Osteocyte (in vitro differentiated cells): ENCODE measurements around the gene EXOC8. TPM values are rescaled to one million over a fixed set of nuclear protein-coding genes. Genes with fewer than 3 reads are reported as not detected.

ENCODE experiments used
- DNase-seq: peaks from one replicate; pipeline ENCODE4 v3.0.0; 2021; ENCODE audit warnings: mixed read lengths; ENCODE audit not compliant: unreplicated experiment; ENCODE audit errors: extremely low spot score
- H3K27ac Mint-ChIP-seq: one replicate; pipeline ENCODE4 v1.8.0; 2021; ENCODE audit warnings: mild to moderate bottlenecking, mixed read lengths; ENCODE audit not compliant: unreplicated experiment
- H3K27me3 Mint-ChIP-seq: one replicate; pipeline ENCODE4 v1.8.0; 2021; ENCODE audit warnings: mixed read lengths; ENCODE audit not compliant: unreplicated experiment
- H3K36me3 Mint-ChIP-seq: one replicate; pipeline ENCODE4 v1.8.0; 2021; ENCODE audit warnings: mixed read lengths; ENCODE audit not compliant: unreplicated experiment
- H3K4me1 Mint-ChIP-seq: one replicate; pipeline ENCODE4 v1.8.0; 2021; ENCODE audit warnings: mixed read lengths; ENCODE audit not compliant: unreplicated experiment
- H3K4me3 Mint-ChIP-seq: one replicate; pipeline ENCODE4 v1.8.0; 2021; ENCODE audit warnings: mild to moderate bottlenecking, moderate library complexity, mixed read lengths; ENCODE audit not compliant: unreplicated experiment
- H3K9me3 Mint-ChIP-seq: one replicate; pipeline ENCODE4 v1.8.0; 2021; ENCODE audit warnings: mixed read lengths; ENCODE audit not compliant: unreplicated experiment
- total RNA-seq: library from RNA; stranded (reverse); gene quantifications from 2 replicates; pipeline ENCODE4 v1.2.1, GENCODE V29; 2021
- TF ChIP-seq, protein P1 (sequence below): fragments of 200-600 bp; sonication (generic); IDR thresholded peaks from 2 replicates; pipeline ENCODE4 v1.5.0; 2021; ENCODE audit warnings: antibody characterized with exemption, mild to moderate bottlenecking, moderate library complexity

EXOC8 gene
- total RNA-seq, 1 donor from 2014 or later = 13.4 TPM

DNA sequence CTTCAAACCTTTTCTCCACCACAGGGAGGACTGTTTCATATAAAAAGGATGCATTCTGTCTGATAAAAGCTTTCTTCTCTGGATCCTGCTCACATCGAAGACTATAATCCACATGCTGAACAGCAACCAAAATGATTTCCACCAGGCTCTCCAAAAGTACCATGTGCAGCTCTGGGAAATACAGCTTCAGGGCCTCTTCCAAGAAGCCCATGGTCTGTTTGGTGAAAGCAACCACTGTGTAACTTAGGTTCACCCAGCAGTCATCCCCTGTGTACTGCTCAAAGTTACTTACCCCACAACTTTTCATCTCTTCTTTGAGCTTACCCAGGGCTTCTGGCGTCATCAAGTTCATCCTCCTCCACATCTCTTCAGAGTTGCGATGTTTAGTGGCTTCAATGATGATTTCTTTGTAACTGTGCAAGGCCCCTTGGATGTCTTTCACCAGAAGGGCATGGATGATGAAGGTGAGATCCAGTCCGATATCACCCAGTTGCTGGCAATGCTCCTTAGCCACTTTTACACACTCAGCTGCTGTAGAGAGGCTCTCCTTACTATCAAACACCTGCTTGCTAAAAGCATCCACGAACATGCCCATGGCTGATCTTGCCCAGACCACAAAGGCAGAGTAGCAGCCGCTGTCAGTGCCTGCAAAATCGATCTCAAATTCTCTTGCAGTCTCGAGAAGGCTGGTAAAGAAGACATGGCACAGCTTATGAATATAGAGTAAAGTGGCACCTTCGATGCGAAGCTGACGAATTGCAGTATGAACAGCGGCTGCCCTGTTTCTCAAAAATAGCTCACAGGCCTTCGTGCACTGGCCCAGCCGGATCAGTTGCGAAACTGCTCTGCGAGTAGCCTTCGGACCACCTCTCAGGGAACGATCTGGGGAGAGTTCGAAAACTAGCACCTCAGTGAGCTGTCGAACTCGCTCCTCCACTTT lies 1.7 kb downstream of the EXOC8 start:
- Mint-ChIP-seq H3K27ac (peak overlapping the region; percentile 44), H3K4me1 (peaks cover 59% of the 10 kb centered on the region), H3K27me3 (no peaks in the 10 kb centered on the region), H3K4me3 (peak overlapping the region; percentile 100), H3K9me3 (no peaks in the 10 kb centered on the region), H3K36me3 (peaks cover 17% of the 10 kb centered on the region)
- TF ChIP-seq, protein P1, sequence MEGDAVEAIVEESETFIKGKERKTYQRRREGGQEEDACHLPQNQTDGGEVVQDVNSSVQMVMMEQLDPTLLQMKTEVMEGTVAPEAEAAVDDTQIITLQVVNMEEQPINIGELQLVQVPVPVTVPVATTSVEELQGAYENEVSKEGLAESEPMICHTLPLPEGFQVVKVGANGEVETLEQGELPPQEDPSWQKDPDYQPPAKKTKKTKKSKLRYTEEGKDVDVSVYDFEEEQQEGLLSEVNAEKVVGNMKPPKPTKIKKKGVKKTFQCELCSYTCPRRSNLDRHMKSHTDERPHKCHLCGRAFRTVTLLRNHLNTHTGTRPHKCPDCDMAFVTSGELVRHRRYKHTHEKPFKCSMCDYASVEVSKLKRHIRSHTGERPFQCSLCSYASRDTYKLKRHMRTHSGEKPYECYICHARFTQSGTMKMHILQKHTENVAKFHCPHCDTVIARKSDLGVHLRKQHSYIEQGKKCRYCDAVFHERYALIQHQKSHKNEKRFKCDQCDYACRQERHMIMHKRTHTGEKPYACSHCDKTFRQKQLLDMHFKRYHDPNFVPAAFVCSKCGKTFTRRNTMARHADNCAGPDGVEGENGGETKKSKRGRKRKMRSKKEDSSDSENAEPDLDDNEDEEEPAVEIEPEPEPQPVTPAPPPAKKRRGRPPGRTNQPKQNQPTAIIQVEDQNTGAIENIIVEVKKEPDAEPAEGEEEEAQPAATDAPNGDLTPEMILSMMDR = no peak
- no peak for DNase-seq

DNA sequence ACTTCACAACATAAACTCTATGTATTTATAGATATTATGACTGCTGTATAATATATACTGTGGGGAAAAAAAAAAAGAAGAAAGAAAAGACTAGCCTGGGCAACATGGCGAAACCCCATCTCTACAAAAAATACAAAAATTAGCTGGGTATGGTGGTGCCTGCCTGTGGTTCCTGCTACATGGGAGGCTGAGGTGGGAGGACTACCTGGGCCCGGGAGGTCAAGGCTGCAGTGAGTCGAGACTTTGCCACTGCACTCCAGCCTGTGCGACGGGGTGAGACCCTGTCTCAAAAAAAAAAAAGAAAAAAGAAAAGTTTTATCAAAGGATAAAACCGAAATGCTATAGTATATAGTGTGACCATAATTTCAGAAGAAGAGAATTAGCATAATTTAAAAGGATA lies 2.7 kb downstream of the EXOC8 start:
- peaks cover 11% of the 10 kb centered on the region for H3K36me3 Mint-ChIP-seq
- H3K4me1 Mint-ChIP-seq = peaks cover 56% of the 10 kb centered on the region
- no peak for DNase-seq
- TF ChIP-seq, protein P1 = no peak
- H3K27me3 Mint-ChIP-seq = no peaks in the 10 kb centered on the region
- H3K27ac Mint-ChIP-seq = no peak overlapping the region
- no peaks in the 10 kb centered on the region for H3K9me3 Mint-ChIP-seq
- H3K4me3 Mint-ChIP-seq = peak overlapping the region; percentile 60

DNA sequence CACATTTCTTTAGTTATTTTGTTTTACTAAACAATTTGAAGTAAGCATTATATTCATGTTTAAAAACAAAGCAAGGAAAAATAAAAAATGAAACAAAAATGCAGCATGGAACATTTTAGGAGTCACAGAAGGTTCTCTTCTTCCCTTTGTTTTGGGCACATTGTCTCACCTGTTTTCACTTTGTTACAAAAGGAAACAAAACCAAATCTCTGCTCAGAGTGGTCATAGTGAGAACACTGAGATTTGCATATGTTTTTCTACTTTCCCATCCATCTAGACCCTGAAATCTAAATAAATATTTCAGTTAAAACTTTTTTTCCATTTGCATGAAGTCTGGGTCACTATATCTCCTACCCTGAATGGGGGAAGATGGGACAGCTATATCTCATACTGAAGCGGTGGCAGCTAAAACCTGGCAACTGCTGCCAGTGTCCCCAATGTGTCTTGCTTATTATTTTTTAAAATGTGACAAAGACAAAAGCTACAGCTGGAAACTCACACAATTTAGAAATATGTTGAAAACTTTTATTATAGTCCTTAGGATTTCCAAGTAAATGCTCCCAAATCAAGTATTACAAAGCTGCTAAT lies 3.5 kb downstream of the EXOC8 start:
- peaks cover 50% of the 10 kb centered on the region for H3K4me1 Mint-ChIP-seq
- H3K9me3 Mint-ChIP-seq = no peaks in the 10 kb centered on the region
- peak overlapping the region; percentile 60 for H3K4me3 Mint-ChIP-seq
- DNase-seq = no peak
- TF ChIP-seq, protein P1 = no peak
- peaks cover 14% of the 10 kb centered on the region for H3K36me3 Mint-ChIP-seq
- H3K27me3 Mint-ChIP-seq = no peaks in the 10 kb centered on the region
- H3K27ac Mint-ChIP-seq = no peak overlapping the region

DNA sequence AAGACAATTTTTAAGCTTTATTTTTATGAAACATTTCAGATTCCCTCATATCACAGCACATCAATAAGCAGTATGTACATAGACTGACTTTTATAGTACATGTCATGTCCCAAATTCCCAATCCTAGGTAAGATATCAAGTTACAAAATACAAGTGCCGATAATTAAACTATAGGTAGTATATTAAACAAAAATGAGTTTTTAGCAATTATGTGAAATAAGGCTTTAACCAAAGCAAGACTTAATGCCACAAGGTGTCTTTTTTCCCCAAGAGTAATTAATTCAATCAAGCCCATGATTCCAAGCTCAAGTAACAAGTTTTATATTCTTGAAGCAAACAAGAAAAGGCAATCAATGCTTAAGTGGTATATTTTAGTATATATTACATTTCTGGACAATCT lies 4.9 kb downstream of the EXOC8 start:
- H3K4me3 Mint-ChIP-seq = no peak overlapping the region

More for the DNA sequence above, 4.9 kb downstream of the EXOC8 start:
- Mint-ChIP-seq H3K36me3 (peaks cover 15% of the 10 kb centered on the region), H3K27me3 (no peaks in the 10 kb centered on the region), H3K27ac (no peak overlapping the region), H3K4me1 (peaks cover 46% of the 10 kb centered on the region), H3K9me3 (no peaks in the 10 kb centered on the region)
- TF ChIP-seq, protein P1 = no peak
- DNase-seq = no peak
